IMR-90 (cell line): ENCODE data around the gene INHBC. TPM values are rescaled to one million over a fixed set of nuclear protein-coding genes. Genes with fewer than 3 reads are reported as not detected.

Source experiments
- ATAC-seq: fragments of 200-7000 bp; cut with Tn5 transposase; 2 replicates; pipeline ENCODE4 v1.9.1; 2020; ENCODE audit warnings: low read depth, mild to moderate bottlenecking, moderate library complexity
- BruUV-seq: library from RNA; stranded (reverse); fragments of 400-500 nt; replicated peaks from 2 replicates; lab custom pipeline; 2021; lab: Mats Ljungman, UMichigan
- CTCF ChIA-PET: fragments of 300-600 bp; formaldehyde crosslinking; extraction: SDS; loops from one replicate; lab custom pipeline; 2021; ENCODE audit warnings: antibody characterized with exemption; lab: Yijun Ruan, JAX
- POLR2A ChIA-PET: fragments of 300-600 bp; sonication (Branson Sonifier 250); formaldehyde crosslinking; loops from one replicate; lab custom pipeline; 2022; ENCODE audit warnings: antibody characterized with exemption; ENCODE audit not compliant: unreplicated experiment; lab: Charles Lee
- DNase-seq: peaks from one replicate; pipeline ENCODE4 v3.0.0; 2013
- H2AFZ ChIP-seq: replicated peaks from 2 replicates; pipeline ENCODE3; 2013; ENCODE audit warnings: low read length, mild to moderate bottlenecking; ENCODE audit not compliant: poor library complexity
- H2AK5ac ChIP-seq: 2 replicates; pipeline ENCODE4 v1.6.1; 2013; ENCODE audit warnings: low read depth, low read length, inconsistent platforms
- H2AK9ac ChIP-seq: replicated peaks from 2 replicates; pipeline ENCODE3; 2013; ENCODE audit warnings: mild to moderate bottlenecking, low read depth, low read length, moderate library complexity; ENCODE audit not compliant: poor library complexity
- H2BK120ac ChIP-seq: 2 replicates; pipeline ENCODE4 v1.6.1; 2013; ENCODE audit warnings: low read depth, low read length, inconsistent platforms
- H2BK15ac ChIP-seq: 3 replicates; pipeline ENCODE4 v1.6.1; 2013; ENCODE audit warnings: low read depth, low read length, inconsistent platforms
- H2BK20ac ChIP-seq: 2 replicates; pipeline ENCODE4 v1.6.1; 2013; ENCODE audit warnings: low read depth, mild to moderate bottlenecking, inconsistent platforms, low read length, moderate library complexity
- H2BK5ac ChIP-seq: 2 replicates; pipeline ENCODE4 v1.6.1; 2013; ENCODE audit warnings: mild to moderate bottlenecking, low read depth, low read length, inconsistent platforms; ENCODE audit not compliant: poor library complexity, severe bottlenecking
- H3K14ac ChIP-seq: replicated peaks from 2 replicates; pipeline ENCODE4 v1.6.1; 2013; ENCODE audit warnings: low read depth, low read length, inconsistent platforms
- H3K18ac ChIP-seq: 2 replicates; pipeline ENCODE4 v1.6.1; 2013; ENCODE audit warnings: low read depth, low read length, control low read depth
- H3K23ac ChIP-seq: 2 replicates; pipeline ENCODE4 v1.6.1; 2013; ENCODE audit warnings: low read depth, low read length, inconsistent platforms
- H3K27ac ChIP-seq: 2 replicates; pipeline ENCODE4 v1.5.1; 2013; ENCODE audit warnings: mild to moderate bottlenecking, control low read depth, low read length; ENCODE audit not compliant: insufficient read depth
- H3K27me3 ChIP-seq: 2 replicates; pipeline ENCODE4 v1.6.1; 2013; ENCODE audit warnings: low read length; ENCODE audit not compliant: control insufficient read depth, insufficient read depth
- H3K36me3 ChIP-seq: 2 replicates; pipeline ENCODE4 v1.6.1; 2013; ENCODE audit warnings: low read length, mixed read lengths; ENCODE audit not compliant: control insufficient read depth, insufficient read depth
- H3K4ac ChIP-seq: 2 replicates; pipeline ENCODE4 v1.6.1; 2013; ENCODE audit warnings: low read depth, low read length, inconsistent platforms
- H3K4me1 ChIP-seq: 2 replicates; pipeline ENCODE4 v1.6.1; 2013; ENCODE audit warnings: low read length, mixed read lengths; ENCODE audit not compliant: control insufficient read depth, insufficient read depth
- H3K4me2 ChIP-seq: 2 replicates; pipeline ENCODE4 v1.6.1; 2013; ENCODE audit warnings: low read depth, mild to moderate bottlenecking, control low read depth, low read length, moderate library complexity
- H3K4me3 ChIP-seq: 2 replicates; pipeline ENCODE4 v1.5.1; 2013; ENCODE audit warnings: low read depth, mild to moderate bottlenecking, control low read depth, low read length, moderate library complexity; ENCODE audit not compliant: insufficient read depth
- H3K56ac ChIP-seq: 2 replicates; pipeline ENCODE4 v1.6.1; 2013; ENCODE audit warnings: low read length, inconsistent platforms; ENCODE audit not compliant: insufficient read depth; ENCODE audit errors: extremely low read depth
- H3K79me1 ChIP-seq, 2 experiments: 2 replicates each; pipeline ENCODE4 v1.6.1; 2013; ENCODE audit warnings: low read length in 2 of 2, inconsistent platforms in 1 of 2, low read depth in 1 of 2
- H3K9ac ChIP-seq: 2 replicates; pipeline ENCODE4 v1.6.1; 2013; ENCODE audit warnings: low read depth, low read length, control low read depth
- H3K9me1 ChIP-seq: 2 replicates; pipeline ENCODE4 v1.6.1; 2013; ENCODE audit warnings: low read length, inconsistent platforms; ENCODE audit not compliant: insufficient read depth
- H3K9me3 ChIP-seq: 2 replicates; pipeline ENCODE4 v1.6.1; 2013; ENCODE audit warnings: low read length; ENCODE audit not compliant: control insufficient read depth, insufficient read depth
- H4K20me1 ChIP-seq: 2 replicates; pipeline ENCODE4 v1.6.1; 2013; ENCODE audit warnings: low read length, inconsistent platforms; ENCODE audit not compliant: insufficient read depth
- H4K5ac ChIP-seq: 2 replicates; pipeline ENCODE4 v1.6.1; 2013; ENCODE audit warnings: mild to moderate bottlenecking, low read depth, low read length, control low read depth
- H4K8ac ChIP-seq, 2 experiments: 2 replicates each; pipeline ENCODE4 v1.6.1; 2013; ENCODE audit warnings: low read depth in 2 of 2, low read length in 2 of 2, control low read depth in 1 of 2, inconsistent platforms in 1 of 2
- H4K91ac ChIP-seq: 2 replicates; pipeline ENCODE4 v1.6.1; 2013; ENCODE audit warnings: low read depth, low read length, inconsistent platforms; ENCODE audit not compliant: insufficient read depth
- BHLHE40 ChIP-seq: fragments of 150-350 bp; IDR thresholded peaks from 2 replicates; pipeline ENCODE4 v1.6.1; 2016; ENCODE audit warnings: mild to moderate bottlenecking, low read depth, low read length
- CEBPB ChIP-seq: IDR thresholded peaks from 2 replicates; pipeline ENCODE4 v1.6.1; 2012; ENCODE audit warnings: low read depth, low read length, improper control_type of control experiment
- CHD1 ChIP-seq: IDR thresholded peaks from 2 replicates; pipeline ENCODE4 v1.6.1; 2012; ENCODE audit warnings: low read depth, low read length, improper control_type of control experiment
- CTCF ChIP-seq: conservative IDR thresholded peaks from 2 replicates; pipeline ENCODE4 v1.5.1; 2012; ENCODE audit warnings: mild to moderate bottlenecking, low read depth, low read length, improper control_type of control experiment
- FOS ChIP-seq: fragments of 150-350 bp; IDR thresholded peaks from 2 replicates; pipeline ENCODE4 v1.6.1; 2016; ENCODE audit warnings: low read depth, low read length
- MAZ ChIP-seq: IDR thresholded peaks from 2 replicates; pipeline ENCODE4 v1.6.1; 2012; ENCODE audit warnings: low read depth, mild to moderate bottlenecking, low read length, improper control_type of control experiment, moderate library complexity, borderline replicate concordance
- MXI1 ChIP-seq: IDR thresholded peaks from 2 replicates; pipeline ENCODE4 v1.6.1; 2012; ENCODE audit warnings: low read depth, mild to moderate bottlenecking, low read length, moderate library complexity, borderline replicate concordance
- NFE2L2 ChIP-seq: fragments of 150-350 bp; IDR thresholded peaks from 2 replicates; pipeline ENCODE4 v1.6.1; 2016; ENCODE audit warnings: low read depth, mild to moderate bottlenecking, low read length
- RAD21 ChIP-seq: IDR thresholded peaks from 2 replicates; pipeline ENCODE4 v1.6.1; 2012; ENCODE audit warnings: low read length, improper control_type of control experiment
- RFX5 ChIP-seq: IDR thresholded peaks from 2 replicates; pipeline ENCODE4 v1.8.0; 2012; ENCODE audit warnings: low read depth, mild to moderate bottlenecking, low read length, moderate library complexity
- SMC3 ChIP-seq: fragments of 150-350 bp; IDR thresholded peaks from 2 replicates; pipeline ENCODE4 v1.6.1; 2016; ENCODE audit warnings: low read depth, mild to moderate bottlenecking, antibody characterized with exemption, low read length, moderate library complexity
- USF2 ChIP-seq: fragments of 150-350 bp; IDR thresholded peaks from 2 replicates; pipeline ENCODE4 v1.6.1; 2017; ENCODE audit warnings: mild to moderate bottlenecking, antibody characterized with exemption, low read length, low read depth
- WGBS, 2 experiments: methylation state at CpG; one replicate each; pipeline versions ENCODE4 v1.1.5 to v1.1.7; 2013; ENCODE audit warnings: missing lambda C conversion rate in 2 of 2; ENCODE audit not compliant: insufficient read length in 1 of 2; ENCODE audit errors: extremely low coverage in 2 of 2; 5-methylcytosine and 5-hydroxymethylcytosine counted together
- dilution Hi-C: fragments of 300-500 bp; cut with HindIII; formaldehyde crosslinking; loops from one replicate; pipeline ENCODE4 v1.14.3; 2018; ENCODE audit warnings: low sequenced_read_pairs; ENCODE audit not compliant: unreplicated experiment
- in situ Hi-C: fragments of 300-500 bp; cut with MboI; formaldehyde crosslinking; loops from 3 replicates; pipeline ENCODE4 v1.14.3; 2019; ENCODE audit warnings: low sequenced_read_pairs, inconsistent platforms, mixed read lengths
- intact Hi-C: fragments of 100-400 bp; cut with micrococcal nuclease; formaldehyde crosslinking; loops from 2 replicates; pipeline ENCODE4 v1.10.0; 2022
- polyA plus RNA-seq, 3 experiments: library from polyadenylated mRNA; depleted of rRNA; stranded (reverse); fragments of >200 nt; gene quantifications; 2 replicates each; pipeline ENCODE4 v1.2.3, GENCODE V29; 2012; ENCODE audit warnings: low replicate concordance in 1 of 3
- total RNA-seq: library from RNA; depleted of rRNA; stranded (reverse); fragments of >200 nt; gene quantifications from 2 replicates; pipeline ENCODE4 v1.2.3, GENCODE V29; 2012

Gene INHBC
- total and polyA plus RNA-seq, 2 of the 4 experiments (the other 2 are of a cell fraction) = 0.09 TPM; not detected in 1

GRCh38 chr12:57454566-57455373 is 20.2 kb downstream of the INHBC start, which contains the start of gene INHBE:
Gene INHBE, plus strand, starts transcription at chr12:57455307. Its CDS starts 230 bp downstream, at chr12:57455537.
- Histone ChIP-seq H4K20me1 (no peaks in the 10 kb centered on the region), H3K14ac (peak within 1 kb of the TSS; percentile 91), H3K23ac (peak within 1 kb of the TSS; percentile 94), H3K36me3 (no peaks in the 10 kb centered on the region), H3K4me1 (peaks cover 36% of the 10 kb centered on the region), H3K4me3 (no peak within 1 kb of the TSS), H2BK15ac (peak within 1 kb of the TSS; percentile 96; the same call in 2 of the 3 replicates), H4K8ac (peak within 1 kb of the TSS; percentile 83 to 96), H4K91ac (peak within 1 kb of the TSS; percentile 99), H2BK120ac (peak within 1 kb of the TSS; percentile 97), H2BK20ac (peak within 1 kb of the TSS; percentile 89), H3K18ac (peak within 1 kb of the TSS; percentile 22), H2AK9ac (peak within 1 kb of the TSS; percentile 92), H3K56ac (peak within 1 kb of the TSS; percentile 84), H4K5ac (peak within 1 kb of the TSS; percentile 51; the same call in 1 of the 2 replicates), H3K4me2 (peak within 1 kb of the TSS; percentile 33; the same call in 1 of the 2 replicates), H3K27me3 (no peaks in the 10 kb centered on the region), H2BK5ac (peak within 1 kb of the TSS; percentile 73), H3K79me1 (peaks cover 0 to 16% of the 10 kb centered on the region in 2 experiments; a peak in 1 of 4 replicates), H3K9me1 (peaks cover 28% of the 10 kb centered on the region), H3K9me3 (no peaks in the 10 kb centered on the region), H3K9ac (peak within 1 kb of the TSS; percentile 48), H3K4ac (peak within 1 kb of the TSS; percentile 97), H2AFZ (peak within 1 kb of the TSS; percentile 84), H2AK5ac (peak within 1 kb of the TSS; percentile 99), H3K27ac (peak within 1 kb of the TSS; percentile 73)
- in situ Hi-C loops (loop anchor here (5.0 kb wide), 2 partner anchors 142 to 187 kb away; no protein-coding TSS in a partner anchor), dilution Hi-C loops (no loop called here), intact Hi-C loops (loop anchor here (5.0 kb wide), 2 partner anchors 82 to 238 kb away; partner anchors contain the start of gene OS9)
- BruUV-seq = no TSS peak
- peak; percentile 96 for DNase-seq
- CTCF ChIA-PET = interaction anchor here (0.7 to 1.4 kb wide), 5 partner anchors 13 to 190 kb away, joined by 3 to 5 read pairs (median 3); no protein-coding TSS in a partner anchor
- ATAC-seq = peak; percentile 50
- 83% methylated on average over 1 of the region's 10 CpGs; no CpG with 5 or more reads in 1 of the 2 experiments for WGBS, 2 experiments
- POLR2A ChIA-PET = interaction anchor here (0.6 to 1.4 kb wide), 3 partner anchors 120 to 215 kb away, joined by 3 to 13 read pairs (median 4); no protein-coding TSS in a partner anchor
- peak; percentile 96 for TF ChIP-seq CEBPB
- peak; percentile 11; the same call in 1 of the 2 replicates for TF ChIP-seq BHLHE40
- TF ChIP-seq SMC3 = no peak
- TF ChIP-seq RAD21 = no peak
- no peak for TF ChIP-seq CTCF
- peak; percentile 79; the same call in 1 of the 2 replicates for TF ChIP-seq MAZ
- TF ChIP-seq NFE2L2 = no peak
- 0 out of 2 replicates have a peak, but pooled peaks have one; percentile 41 for TF ChIP-seq FOS
- no peak for TF ChIP-seq RFX5
- TF ChIP-seq USF2 = no peak
- no peak for TF ChIP-seq MXI1
- no peak for TF ChIP-seq CHD1
